Measurements from ENCODE around the gene CD1E.
"Not testable (repeated sequence)": the region's sequence is repeated elsewhere in the genome, so short reads cannot be mapped to it uniquely, and the experiment has no call there.

CD1E gene

GRCh38 chr1:158366783-158367182 is 13.1 kb downstream of the CD1E start:
- Histone ChIP-seq H3K36me3 (no peaks in the 10 kb centered on the region), H3K9me3 (peaks cover 0 to 8% (median 3%) of the 10 kb centered on the region in 3 donors), H3K27me3 (no peaks in the 10 kb centered on the region), H3K4me3 (no peak overlapping the region), H3K4me1 (no peaks in the 10 kb centered on the region), H3K27ac (no peak overlapping the region)
- DNase-seq: no peak
- intact Hi-C loops (cut with DNase I; ENCODE audit: low total_unique reads): no loop called here
- no peak for TF ChIP-seq CTCF (IDR thresholded peaks at IDR 0.05)

- Histone ChIP-seq H3K36me3 (no peaks in the 10 kb centered on the region), H3K27me3 (no peaks in the 10 kb centered on the region), H3K4me1 (no peaks in the 10 kb centered on the region), H3K9me3 (peaks cover 0 to 23% (median 13%) of the 10 kb centered on the region in 3 donors), H3K4me3 (no peak overlapping the region), H3K27ac (no peak overlapping the region)
- intact Hi-C loops (cut with DNase I; ENCODE audit: low total_unique reads): no loop called here
- DNase-seq: no peak
- TF ChIP-seq CTCF (IDR thresholded peaks at IDR 0.05): no peak
These were observed 17.7 kb downstream of the CD1E start for GRCh38 chr1:158371188-158371953.

- H3K9me3 ChIP-seq: peaks cover 0 to 23% (median 13%) of the 10 kb centered on the region in 3 donors
- H3K36me3 ChIP-seq; intact Hi-C loops (cut with DNase I; ENCODE audit: low total_unique reads); H3K27ac ChIP-seq; DNase-seq; H3K27me3 ChIP-seq; H3K4me1 ChIP-seq; H3K4me3 ChIP-seq: not testable (repeated sequence)
These were observed 20.4 kb downstream of the CD1E start for GRCh38 chr1:158374101-158374500.

- H3K9me3 ChIP-seq: peaks cover 0 to 23% (median 13%) of the 10 kb centered on the region in 3 donors
- no peaks in the 10 kb centered on the region for H3K4me1 ChIP-seq
- no peaks in the 10 kb centered on the region for H3K27me3 ChIP-seq
- H3K36me3 ChIP-seq: no peaks in the 10 kb centered on the region
- TF ChIP-seq CTCF (IDR thresholded peaks at IDR 0.05): no peak
- intact Hi-C loops (cut with DNase I; ENCODE audit: low total_unique reads): no loop called here
- no peak for DNase-seq
- no peak overlapping the region for H3K27ac ChIP-seq
- H3K4me3 ChIP-seq: no peak overlapping the region
These were observed 21.2 kb downstream of the CD1E start for GRCh38 chr1:158374860-158375259.

- no peaks in the 10 kb centered on the region for H3K36me3 ChIP-seq
- intact Hi-C loops (cut with DNase I; ENCODE audit: low total_unique reads): no loop called here
- DNase-seq: no peak
- H3K4me3 ChIP-seq: no peak overlapping the region
- no peak overlapping the region for H3K27ac ChIP-seq
- no peak for TF ChIP-seq CTCF (IDR thresholded peaks at IDR 0.05)
- H3K4me1 ChIP-seq: no peaks in the 10 kb centered on the region
- no peaks in the 10 kb centered on the region for H3K9me3 ChIP-seq
- H3K27me3 ChIP-seq: no peaks in the 10 kb centered on the region
These were observed 36.6 kb downstream of the CD1E start for GRCh38 chr1:158390331-158390730.

GRCh38 chr1:158391099-158391498 is 37.4 kb downstream of the CD1E start:
- H3K27ac ChIP-seq: no peak overlapping the region
- DNase-seq: no peak
- intact Hi-C loops (cut with DNase I; ENCODE audit: low total_unique reads): no loop called here

More at GRCh38 chr1:158391099-158391498, 37.4 kb downstream of the CD1E start:
- H3K36me3 ChIP-seq: no peaks in the 10 kb centered on the region
- H3K4me3 ChIP-seq: no peak overlapping the region
- TF ChIP-seq CTCF (IDR thresholded peaks at IDR 0.05): no peak
- H3K4me1 ChIP-seq: no peaks in the 10 kb centered on the region
- H3K27me3 ChIP-seq: no peaks in the 10 kb centered on the region
- no peaks in the 10 kb centered on the region for H3K9me3 ChIP-seq

All from tibial artery (tissue), 4 donors.